HEK293T (cell line): ENCODE measurements around the gene ABITRAM.

Experiments used
- BHLHE40 ChIP-seq: fragments of 450-650 bp; IDR thresholded peaks from 2 replicates; pipeline ENCODE4 v1.6.1; 2016; ENCODE audit warnings: mild to moderate bottlenecking, moderate library complexity, borderline replicate concordance
- ELF4 ChIP-seq: fragments of 450-650 bp; IDR thresholded peaks from 2 replicates; pipeline ENCODE4 v1.6.1; 2017; ENCODE audit warnings: antibody characterized with exemption
- FOXA1 ChIP-seq: fragments of 450-650 bp; IDR thresholded peaks from 2 replicates; pipeline ENCODE4 v1.6.1; 2016; ENCODE audit warnings: mild to moderate bottlenecking
- FOXM1 ChIP-seq: fragments of 450-650 bp; IDR thresholded peaks from 2 replicates; pipeline ENCODE4 v1.6.1; 2017; ENCODE audit warnings: mild to moderate bottlenecking, borderline replicate concordance
- L3MBTL2 ChIP-seq: fragments of 450-650 bp; conservative IDR thresholded peaks from 2 replicates; pipeline ENCODE4 v1.6.1; 2016; ENCODE audit warnings: mild to moderate bottlenecking
- LEF1 ChIP-seq: fragments of 450-650 bp; IDR thresholded peaks from 2 replicates; pipeline ENCODE4 v1.6.1; 2017; ENCODE audit warnings: mild to moderate bottlenecking, borderline replicate concordance
- NFRKB ChIP-seq: fragments of 450-650 bp; IDR thresholded peaks from 2 replicates; pipeline ENCODE4 v1.6.1; 2016; ENCODE audit warnings: mild to moderate bottlenecking, moderate library complexity
- PKNOX1 ChIP-seq: fragments of 450-650 bp; IDR thresholded peaks from 2 replicates; pipeline ENCODE4 v1.6.1; 2016
- SP1 ChIP-seq: fragments of 450-650 bp; IDR thresholded peaks from 2 replicates; pipeline ENCODE4 v1.6.1; 2017
- SUZ12 ChIP-seq: fragments of 450-650 bp; IDR thresholded peaks from 2 replicates; pipeline ENCODE4 v1.6.1; 2016; ENCODE audit warnings: mild to moderate bottlenecking
- TARDBP ChIP-seq: fragments of 450-650 bp; IDR thresholded peaks from 2 replicates; pipeline ENCODE4 v1.6.1; 2016
- ZNF384 ChIP-seq: fragments of 450-650 bp; IDR thresholded peaks from 2 replicates; pipeline ENCODE4 v1.6.1; 2016

- TF ChIP-seq PKNOX1 (no peak), FOXA1 (no peak), NFRKB (no peak), SP1 (no peak), SUZ12 (no peak), TARDBP (no peak), L3MBTL2 (no peak), BHLHE40 (no peak), FOXM1 (no peak), ELF4 (no peak), LEF1 (no peak), ZNF384 (no peak)
These were observed 27.0 kb downstream of the ABITRAM start for GRCh38 chr9:108961151-108961550.
